Adrenal gland (tissue), 5 donors: ENCODE results near the gene PEAR1.

Source experiments
- POLR2A ChIP-seq, 2 donors: fragments of 450-650 bp; IDR thresholded peaks; one replicate each; pipeline ENCODE4 v1.6.1; 2017; ENCODE audit warnings: antibody characterized with exemption in 2 of 2, mild to moderate bottlenecking in 2 of 2, moderate library complexity in 1 of 2
- TF ChIP-seq, protein P1 (sequence below), 6 experiments: fragments of 450-650 bp in 4 of 6; fragments of 200-600 bp in 2 of 6; sonication (generic) in 1 of 6; IDR thresholded peaks; 1 replicate in 5 of 6; 2 replicates in 1 of 6; pipeline versions ENCODE4 v1.5.1 to v1.8.0; 2016 to 2021; ENCODE audit warnings: antibody characterized with exemption in 6 of 6, mild to moderate bottlenecking in 2 of 6, moderate library complexity in 1 of 6
- donor health status: DM: no; HTN: no; CAD: no.

DNA sequence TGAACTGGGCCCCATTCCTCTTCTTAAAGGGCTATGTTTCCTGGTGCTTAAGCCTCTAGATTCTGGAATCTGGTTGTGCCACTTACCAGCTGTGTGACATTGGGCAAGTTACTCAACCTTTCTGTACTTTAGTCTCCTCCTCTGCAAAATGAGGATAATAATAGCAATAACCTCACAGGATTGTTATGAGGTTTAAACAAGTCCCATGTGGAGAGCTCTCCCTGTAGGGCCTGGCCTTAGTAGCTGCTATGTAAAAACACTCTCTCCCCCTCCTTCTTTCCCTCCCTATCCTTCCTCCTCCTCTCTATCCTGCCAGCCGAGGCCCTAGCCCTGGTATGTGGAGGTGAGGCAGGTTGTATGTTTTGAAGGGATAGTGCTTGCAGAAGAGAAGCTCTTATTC is 8.2 kb upstream of the PEAR1 start:
- TF ChIP-seq, protein P1, sequence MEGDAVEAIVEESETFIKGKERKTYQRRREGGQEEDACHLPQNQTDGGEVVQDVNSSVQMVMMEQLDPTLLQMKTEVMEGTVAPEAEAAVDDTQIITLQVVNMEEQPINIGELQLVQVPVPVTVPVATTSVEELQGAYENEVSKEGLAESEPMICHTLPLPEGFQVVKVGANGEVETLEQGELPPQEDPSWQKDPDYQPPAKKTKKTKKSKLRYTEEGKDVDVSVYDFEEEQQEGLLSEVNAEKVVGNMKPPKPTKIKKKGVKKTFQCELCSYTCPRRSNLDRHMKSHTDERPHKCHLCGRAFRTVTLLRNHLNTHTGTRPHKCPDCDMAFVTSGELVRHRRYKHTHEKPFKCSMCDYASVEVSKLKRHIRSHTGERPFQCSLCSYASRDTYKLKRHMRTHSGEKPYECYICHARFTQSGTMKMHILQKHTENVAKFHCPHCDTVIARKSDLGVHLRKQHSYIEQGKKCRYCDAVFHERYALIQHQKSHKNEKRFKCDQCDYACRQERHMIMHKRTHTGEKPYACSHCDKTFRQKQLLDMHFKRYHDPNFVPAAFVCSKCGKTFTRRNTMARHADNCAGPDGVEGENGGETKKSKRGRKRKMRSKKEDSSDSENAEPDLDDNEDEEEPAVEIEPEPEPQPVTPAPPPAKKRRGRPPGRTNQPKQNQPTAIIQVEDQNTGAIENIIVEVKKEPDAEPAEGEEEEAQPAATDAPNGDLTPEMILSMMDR (IDR thresholded peaks at IDR 0.05) = no peak
- no peak for TF ChIP-seq POLR2A (IDR thresholded peaks at IDR 0.05)
